ENCODE data around the gene ATAD1.
"Not testable (repeated sequence)": the region's sequence is repeated elsewhere in the genome, so short reads cannot be mapped to it uniquely, and the experiment has no call there.

The ATAD1 gene

DNA sequence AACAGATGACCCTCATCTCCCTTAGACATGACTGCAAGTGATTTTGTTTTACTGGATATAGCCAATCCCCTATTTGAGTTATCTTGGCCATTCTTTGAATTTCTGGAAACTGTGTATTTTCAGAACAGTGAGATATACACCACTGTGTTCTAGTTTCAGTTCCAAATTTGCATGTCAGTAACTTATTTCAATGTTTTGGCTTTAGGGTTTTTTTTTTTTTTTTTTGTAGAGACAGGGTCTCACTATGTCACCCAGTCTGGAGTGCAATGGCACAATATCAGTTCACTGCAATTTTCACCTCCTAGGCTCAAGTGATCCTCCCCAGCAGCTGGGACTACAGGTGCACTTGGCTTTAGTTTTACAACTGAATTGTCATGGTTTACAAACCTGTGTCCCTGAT lies 67.2 kb downstream of the ATAD1 start:
- DNase-seq, result no peak

DNA sequence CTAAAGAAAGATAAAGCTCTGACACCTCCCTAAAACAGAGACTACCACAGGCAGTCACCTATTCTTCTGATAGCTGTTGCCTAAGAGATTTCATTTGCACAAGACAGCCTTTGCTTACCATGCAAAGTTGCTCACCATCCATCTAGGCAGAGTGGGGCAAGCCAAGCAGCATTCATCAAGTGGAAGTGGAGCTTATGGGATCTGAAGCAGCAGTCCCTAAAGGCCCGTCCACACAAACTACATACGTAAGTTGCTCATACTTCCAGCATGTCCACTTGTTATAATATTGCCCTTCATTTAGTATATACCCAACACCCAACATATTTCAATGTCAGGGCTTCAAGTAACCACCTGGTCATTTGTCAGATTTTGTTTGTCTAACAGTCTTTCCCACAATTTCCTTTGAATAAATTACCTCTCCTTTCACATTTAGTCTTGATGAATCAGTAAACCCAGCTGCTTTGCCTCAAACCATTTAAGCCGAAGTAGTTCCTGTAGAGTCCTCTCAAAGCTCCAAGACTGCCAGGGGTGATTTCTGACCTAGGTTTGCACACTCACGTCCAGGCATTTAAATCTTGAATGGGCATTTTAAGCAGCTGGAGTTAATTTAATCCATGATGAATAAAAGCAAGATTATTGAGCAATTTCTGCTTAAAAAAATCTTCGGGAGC lies 67.9 kb downstream of the ATAD1 start:
- DNase-seq, result peak; percentile 85

DNA sequence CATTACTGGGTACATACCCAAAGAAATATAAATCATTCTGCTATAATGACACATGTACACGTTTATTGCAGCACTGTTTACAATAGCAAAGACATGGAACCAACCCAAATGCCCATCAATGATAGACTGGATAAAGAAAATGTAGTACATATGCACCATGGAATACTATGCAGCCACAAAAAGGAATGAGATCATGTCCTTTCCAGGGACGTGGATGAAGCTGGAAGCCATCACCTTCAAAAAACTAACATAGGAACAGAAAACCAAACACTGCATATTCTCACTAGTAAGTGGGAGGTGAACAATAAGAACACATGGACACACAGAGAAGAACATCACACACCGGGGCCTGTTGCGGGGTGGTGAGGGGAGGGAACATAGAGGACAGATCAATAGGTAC lies 69.8 kb downstream of the ATAD1 start:
- DNase-seq, result not testable (repeated sequence)

DNA sequence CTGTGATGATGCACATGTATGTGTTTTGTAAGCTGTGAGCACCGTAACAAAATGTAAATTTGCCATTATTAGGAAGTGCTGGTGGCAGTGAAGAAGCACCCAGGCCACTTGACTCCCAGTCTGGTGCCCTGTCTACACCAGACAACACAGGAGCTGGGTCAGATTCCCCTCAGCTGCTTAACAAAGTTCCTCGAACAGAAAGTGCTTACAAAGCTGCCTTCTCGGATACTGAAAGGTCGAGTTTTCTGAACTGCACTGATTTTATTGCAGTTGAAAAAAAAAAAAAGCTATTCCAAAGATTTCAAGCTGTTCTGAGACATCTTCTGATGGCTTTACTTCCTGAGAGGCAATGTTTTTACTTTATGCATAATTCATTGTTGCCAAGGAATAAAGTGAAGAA lies 71.1 kb downstream of the ATAD1 start:
- DNase-seq, result no peak

DNA sequence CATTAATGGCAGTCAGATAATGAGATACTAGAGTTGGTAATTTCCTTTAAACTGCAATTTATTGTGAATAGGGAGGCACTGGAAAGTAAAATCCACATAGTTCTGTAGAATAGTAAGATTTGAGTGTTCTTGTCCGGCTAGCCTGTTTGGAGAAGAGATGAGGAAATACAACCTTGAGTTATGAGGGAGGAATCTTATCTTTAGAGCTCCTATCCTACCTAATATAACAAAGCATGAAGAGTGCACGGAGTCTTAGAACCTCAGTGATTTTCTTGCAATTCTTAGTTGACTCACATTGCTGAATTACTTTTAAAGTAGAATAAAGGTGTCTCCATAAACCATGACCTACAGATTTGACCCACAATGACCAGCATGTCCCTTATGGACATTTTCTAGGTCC lies 73.4 kb downstream of the ATAD1 start:
- DNase-seq, result no peak

DNA sequence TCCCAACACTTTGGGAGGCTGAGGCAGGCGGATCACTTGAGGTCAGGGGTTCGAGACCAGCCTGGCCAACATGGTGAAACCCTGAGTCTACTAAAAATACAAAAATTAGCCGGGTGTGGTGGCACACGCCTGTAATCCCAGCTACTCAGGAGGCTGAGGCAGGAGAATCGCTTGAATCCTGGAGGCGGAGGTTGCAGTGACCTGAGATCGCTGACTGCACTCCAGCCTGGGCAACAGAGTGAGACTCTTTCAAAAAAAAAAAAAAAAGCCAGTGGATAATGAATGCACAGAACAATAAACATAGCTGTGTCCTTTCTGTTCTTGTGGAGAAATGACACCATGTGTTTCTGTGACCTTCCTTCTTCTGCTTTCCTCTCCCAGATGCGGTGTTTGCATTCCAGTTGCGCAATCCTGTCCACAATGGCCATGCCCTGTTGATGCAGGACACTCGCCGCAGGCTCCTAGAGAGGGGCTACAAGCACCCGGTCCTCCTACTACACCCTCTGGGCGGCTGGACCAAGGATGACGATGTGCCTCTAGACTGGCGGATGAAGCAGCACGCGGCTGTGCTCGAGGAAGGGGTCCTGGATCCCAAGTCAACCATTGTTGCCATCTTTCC lies 74.9 kb downstream of the ATAD1 start:
- not testable (repeated sequence) for DNase-seq

DNA sequence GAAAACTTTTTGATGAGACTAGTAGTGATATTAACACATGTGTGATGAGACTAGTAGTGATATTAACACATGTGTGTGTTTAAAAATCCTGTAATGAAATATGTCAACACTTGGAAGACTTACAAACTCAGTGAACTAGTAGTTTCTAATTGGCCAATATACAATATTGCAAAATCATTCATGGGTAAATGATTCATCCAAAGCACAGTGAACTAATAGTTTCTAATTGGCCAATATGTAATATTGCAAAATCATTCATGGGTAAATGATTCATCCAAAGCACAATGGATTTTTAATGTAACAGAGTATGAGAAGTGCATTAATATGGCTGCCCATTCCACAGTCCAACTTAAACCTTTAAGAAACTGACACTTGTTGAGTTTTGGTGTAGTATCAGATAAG lies 77.8 kb downstream of the ATAD1 start:
- DNase-seq, result peak; percentile 82

DNA sequence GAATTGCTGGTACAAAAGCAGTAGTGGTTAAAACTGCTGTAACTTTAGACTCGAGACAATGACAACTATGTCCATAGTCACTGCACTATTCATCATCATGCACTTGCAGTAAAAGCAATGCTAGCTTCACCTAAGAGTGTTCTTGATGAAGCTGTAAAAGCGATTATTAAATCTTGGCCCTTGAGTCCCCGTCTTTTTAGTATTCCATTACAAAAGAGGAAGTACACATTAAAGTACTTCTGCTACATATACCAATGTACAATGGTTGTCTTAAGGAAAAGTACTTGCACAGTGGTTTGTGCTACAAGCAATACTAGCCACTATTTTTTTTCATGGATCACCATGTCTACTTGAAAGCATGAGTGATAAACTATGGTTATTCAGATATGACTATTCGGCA lies 78.3 kb downstream of the ATAD1 start:
- no peak for DNase-seq

DNA sequence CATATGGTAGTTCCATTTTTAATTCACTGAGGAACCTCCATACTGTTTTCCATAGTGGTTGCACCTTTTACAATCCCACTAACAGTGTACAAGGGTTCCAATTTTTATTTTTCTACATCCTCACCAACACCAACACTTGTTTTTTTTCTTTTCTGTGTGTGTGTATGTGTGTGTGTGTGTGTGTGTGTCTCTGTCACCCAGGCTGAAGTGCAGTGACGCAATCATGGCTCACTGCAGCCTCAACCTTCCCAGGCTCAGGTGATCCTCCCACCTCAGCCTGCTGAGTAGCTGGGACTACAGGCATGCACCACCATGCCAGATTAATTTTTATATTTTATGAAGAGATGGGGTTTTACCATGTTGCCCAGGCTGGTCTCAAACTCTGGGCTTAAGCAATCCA lies 79.8 kb downstream of the ATAD1 start:
- not testable (repeated sequence) for DNase-seq

DNA sequence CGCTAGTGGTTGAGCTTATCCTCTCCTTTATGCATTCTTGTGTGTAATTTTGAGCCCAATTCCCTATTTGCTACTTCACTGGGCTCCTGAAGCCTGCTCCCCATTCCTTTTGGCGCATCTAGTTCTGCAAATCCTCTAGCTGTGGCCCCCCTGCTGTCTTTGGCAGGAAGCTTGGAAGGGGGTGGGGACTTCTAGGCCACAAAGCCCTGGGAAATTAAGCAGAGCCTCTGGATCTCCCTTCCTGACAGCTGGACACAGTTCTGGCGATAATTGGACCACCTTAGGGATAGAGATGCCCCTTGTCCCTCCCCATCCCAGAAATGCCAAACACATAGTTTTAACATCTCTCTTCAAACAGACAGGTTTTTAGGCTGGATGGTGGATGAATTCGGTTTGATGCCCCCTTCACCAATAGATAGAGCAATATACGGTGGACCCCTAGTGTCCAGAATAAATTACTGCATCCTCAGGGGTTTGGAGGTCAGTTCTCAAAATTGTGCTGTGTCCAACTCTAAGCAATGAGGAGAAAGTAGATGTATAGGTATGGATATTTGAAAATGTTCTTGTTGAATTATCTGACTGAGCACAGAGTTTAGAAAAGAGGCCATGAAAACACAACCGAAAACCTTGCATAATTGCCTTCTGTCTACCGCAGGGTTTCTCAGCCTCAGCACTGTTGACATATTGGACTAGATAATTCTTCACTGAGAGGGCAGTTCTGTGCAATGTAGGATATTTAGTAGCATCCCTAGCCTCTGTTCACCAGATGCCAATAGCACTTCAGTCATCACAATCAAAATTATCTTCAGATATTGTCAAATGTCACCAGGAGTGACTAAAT lies 82.8 kb downstream of the ATAD1 start:
- peak; percentile 56 for DNase-seq

DNA sequence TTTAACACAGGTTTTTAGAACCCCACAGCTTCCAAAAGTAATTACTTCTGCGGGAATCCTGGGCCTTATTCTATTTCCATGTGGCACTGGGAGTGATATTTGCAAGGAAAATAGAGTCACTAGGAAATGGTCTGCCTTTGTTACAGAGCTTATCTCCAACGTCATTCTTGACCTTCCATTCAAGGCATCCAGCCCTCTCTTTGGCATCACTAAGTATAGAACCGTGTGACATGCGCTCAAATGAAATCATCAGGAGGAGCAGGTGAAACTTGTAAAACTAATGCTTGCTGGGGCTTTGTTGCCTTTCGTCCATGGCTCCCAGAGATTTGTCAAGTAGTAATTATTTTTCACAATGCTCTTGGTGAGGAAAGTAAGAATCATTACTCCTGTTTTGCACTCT lies 84.9 kb downstream of the ATAD1 start:
- DNase-seq, result no peak

DNA sequence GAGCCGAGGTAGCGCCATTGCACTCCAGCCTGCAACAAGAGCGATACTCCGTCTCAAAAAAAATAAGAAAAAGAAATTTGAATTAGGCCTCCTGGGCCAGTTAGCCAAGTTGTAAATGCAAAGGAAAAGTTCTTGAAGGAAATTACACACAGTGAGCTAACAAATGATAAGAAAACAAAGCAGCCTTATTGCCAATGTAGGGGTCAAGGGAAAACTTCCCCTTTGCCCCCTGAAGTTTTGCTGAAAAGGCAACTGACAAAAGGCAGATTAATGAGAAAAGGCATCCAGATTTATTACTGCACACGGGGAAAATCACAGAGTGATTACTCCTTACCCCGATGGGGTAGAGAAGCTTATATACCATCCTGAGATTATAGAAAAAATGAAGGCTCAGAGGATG lies 88.1 kb downstream of the ATAD1 start:
- DNase-seq, result no peak

DNA sequence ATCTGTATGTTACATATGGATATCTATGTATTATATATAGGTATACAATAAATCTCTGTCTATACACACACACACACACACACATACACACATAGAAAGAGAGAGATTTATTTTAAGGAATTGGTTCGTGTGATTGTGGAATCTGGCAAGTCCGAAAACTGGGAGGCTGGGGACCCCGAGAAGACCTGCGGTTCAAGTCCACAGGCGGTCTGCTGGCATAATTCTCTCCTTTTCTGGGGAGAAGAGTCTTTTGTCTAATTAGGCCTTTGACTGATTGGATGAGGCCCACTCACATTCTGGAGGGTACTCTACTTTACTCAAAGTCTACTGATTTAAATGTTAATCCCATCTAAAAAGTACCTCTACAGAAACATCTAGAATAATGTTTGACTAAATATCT lies 93.2 kb downstream of the ATAD1 start:
- no peak for DNase-seq

DNA sequence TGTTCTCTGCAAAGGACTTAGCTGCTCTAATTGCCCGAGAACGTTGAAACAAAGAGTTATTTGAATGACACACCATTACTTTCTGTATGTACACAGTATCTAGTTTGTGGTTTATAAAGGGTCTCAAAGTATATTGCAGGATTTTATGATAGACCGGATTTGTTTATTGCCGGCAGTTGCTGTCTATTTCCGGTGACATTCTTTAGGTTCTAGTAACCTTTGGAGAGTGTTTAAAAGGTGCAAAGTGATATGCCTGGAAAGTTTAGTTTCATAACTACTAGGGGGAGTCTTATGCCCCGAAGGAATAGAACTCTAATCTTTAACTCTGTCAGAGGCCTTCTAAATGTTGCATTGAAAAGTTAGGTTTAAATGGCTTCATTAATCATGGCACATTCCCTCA lies 94.5 kb downstream of the ATAD1 start:
- DNase-seq, result peak; percentile 23

DNA sequence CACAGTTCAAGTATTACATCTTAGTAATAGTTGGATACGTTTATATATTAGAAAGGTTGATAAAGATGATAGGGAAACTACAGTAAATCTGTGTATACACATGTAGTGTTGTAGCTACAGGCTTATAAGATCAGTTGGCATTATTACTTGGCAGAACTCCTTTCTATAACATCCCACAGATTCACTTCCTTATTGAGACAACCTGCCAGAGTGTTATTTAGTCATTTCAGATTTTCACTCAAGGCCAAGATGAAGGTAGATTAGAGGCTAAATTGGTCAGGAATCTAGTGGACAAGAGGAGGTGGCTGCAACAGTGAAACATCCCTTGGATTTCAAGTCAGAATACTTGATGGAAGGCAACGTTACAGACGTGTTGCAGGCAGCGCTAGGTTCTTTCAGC lies 95.3 kb downstream of the ATAD1 start:
- no peak for DNase-seq

DNA sequence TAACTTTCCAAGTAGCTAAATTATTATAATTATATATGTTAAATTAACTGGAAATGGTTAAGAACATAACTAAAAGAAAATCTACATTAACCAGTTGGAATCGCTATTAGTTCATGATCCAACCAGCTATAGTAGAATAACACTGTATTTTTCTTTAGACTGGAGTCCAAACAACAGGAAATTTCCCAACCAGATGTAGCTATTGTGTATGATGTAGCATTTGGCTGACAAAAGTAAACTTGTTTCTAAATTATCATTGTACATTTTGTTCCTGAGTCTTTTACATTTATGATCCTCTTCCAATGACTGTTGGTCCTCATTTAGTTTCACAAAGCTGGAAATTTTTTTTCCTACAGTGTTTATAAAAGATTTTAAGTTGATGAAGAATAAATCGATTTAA lies 96.2 kb downstream of the ATAD1 start:
- DNase-seq, result no peak

DNA sequence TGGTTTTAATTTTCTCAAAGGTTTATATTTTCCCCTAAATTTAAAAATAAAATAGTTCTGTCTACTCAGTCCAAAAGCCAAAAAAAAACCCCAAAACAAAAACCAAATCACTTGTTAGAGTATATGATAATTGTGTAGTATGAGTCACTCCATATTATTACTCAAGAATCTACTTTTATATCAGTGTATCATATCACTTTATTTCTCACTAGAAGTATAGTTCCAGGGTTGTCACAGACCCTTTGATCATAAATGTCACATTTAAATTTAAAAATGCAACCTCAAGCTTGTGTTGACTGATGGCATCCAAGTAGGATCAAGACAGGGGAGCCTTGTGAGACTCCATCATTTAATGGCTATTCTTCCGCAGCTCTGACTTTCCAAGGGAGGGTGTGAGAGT lies 97.4 kb downstream of the ATAD1 start:
- no peak for DNase-seq

DNA sequence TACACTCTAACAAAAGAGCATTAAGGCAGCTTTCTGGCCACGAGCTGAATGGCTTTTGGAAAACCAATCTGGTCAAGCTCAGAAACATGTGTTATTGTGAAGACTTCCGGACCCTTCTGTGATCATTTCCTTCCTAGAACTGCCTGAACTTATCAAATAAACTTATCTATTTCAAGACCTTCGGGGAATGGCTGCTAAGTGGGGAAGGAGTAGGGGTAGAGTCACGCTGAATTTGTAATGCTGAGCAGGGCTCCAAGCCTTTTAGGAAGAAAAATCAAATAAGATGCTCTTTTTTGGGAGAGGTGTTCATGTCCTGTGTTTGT lies 101.7 kb downstream of the ATAD1 start:
- no peak for DNase-seq

DNA sequence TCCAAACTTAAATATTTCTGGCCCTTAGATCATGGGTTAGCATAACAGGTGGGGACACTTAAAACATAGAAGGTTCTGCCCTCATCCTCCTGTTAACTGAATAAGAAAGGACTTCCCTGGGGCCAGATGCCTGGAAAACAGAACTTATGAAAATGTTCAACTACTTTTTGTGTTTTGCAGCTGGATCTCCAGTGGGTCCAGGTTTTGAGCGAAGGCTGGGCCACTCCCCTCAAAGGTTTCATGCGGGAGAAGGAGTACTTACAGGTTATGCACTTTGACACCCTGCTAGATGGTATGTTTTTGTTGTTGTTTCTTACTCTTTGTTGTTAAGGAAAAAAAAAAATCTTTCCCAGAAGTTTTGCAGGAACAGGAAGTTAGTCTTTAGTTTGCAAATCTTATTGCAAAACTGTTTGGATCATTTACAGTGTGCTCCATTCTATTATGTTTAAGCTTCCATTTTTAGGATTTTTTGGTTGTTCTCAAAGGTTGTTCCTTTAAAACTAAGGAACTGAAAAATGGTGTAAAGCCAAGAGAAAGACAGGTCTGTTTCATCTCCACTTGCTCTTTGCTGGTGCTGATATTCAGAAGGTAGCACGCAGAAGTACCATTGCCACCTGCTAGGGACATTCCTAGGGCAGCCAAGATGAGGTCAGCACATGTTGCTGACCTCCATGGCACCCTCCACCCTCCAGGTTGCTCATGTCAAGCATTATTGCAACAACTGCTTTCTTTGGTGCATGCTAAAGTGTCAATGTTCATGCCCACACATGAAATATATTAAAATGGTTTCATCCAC lies 102.3 kb downstream of the ATAD1 start:
- no peak for DNase-seq

DNA sequence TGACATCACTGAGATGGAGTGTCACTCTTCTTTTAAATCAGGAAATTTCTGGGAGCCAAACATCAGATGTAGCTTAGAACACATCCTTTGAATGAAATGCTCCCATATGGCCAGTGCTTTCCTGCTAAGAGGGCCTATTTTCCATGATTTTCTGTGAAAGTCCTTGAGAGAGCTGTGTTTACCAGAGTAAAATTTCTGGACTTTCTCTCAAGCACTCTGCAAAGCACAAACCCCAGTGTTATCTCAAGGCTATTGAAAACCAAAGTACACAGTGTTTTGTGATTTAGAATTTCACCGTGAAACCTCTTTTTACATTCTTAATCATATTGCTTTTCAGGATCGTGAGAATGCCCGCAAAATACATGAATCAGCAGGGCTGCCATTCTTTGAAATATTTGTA lies 104.3 kb downstream of the ATAD1 start:
- no peak for DNase-seq

DNA sequence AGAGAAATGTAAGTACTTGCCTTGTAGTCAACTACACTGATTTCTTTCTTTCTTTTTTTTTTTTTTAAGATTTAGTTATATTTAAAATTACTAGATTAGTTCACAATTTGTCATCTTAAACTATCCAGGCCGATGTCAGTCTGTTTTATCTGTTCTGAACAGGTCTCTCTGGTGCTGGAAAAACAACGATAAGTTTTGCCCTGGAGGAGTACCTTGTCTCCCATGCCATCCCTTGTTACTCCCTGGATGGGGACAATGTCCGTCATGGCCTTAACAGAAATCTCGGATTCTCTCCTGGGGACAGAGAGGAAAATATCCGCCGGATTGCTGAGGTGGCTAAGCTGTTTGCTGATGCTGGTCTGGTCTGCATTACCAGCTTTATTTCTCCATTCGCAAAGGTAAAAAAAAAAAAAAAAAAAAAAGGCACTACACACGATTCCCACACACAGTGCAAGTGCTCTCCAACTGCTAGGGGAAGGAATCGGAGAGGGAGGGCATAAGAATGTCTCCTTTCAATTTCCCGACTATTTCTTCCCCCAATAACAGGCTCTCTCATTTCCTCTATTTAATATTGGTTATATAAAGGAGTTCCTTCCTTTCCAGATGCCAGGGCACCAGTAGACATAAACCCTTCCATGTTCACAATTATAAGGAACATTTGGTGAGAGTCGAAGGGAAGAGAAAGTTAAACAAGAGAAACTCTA lies 105.0 kb downstream of the ATAD1 start:
- no peak for DNase-seq

DNA sequence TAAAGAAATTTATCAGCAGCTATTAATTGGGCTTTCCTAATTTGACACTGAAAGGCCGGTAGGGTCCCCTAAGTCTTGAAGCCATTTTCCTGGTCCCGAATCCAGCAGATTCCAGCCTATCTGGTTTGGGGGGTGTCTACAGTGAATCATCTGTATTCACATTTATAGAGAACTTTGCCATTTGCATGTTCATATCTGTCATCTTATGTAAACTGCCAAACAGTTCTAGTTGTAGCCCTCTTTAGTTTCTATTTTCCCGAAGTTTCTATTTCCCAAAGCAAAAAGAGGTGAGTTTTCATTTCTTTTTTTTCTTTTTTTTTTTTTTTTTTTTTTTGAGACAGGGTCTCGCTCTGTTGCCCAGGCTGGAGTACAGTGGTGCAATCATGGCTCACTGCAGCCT lies 110.8 kb downstream of the ATAD1 start:
- no peak for DNase-seq

DNA sequence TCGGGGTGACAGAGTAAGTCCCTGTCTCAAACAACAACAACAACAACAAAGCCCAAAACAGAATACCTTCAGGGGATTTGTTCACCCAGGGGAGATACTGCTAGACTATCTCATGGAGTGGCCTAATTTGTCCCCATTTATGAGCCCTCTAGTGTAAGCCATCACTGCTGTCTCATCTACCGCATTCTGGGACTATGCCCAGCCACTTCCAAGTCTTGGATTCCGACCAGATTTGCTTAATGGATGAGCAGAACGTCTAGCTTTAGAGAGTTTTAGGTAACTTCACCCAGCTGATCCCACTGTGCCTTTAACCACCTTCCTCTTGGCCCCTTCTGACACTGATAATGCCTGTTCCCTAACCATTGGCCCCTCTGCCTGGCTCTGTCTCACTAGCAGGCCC lies 111.3 kb downstream of the ATAD1 start:
- no peak for DNase-seq

Data from fibroblast of skin of right quadriceps (primary cell).